Stimulated activated naive CD8-positive, alpha-beta T cell treated with anti-CD3 and anti-CD28 coated beads, Interleukin-15, Interleukin-2, amounts not matched to agents 100 U/mL and 50 U/mL, for 24 hours (primary cell): Measurements from ENCODE around the gene UCKL1.
A peak's percentile ranks its signal among the peaks of the same experiment; 100 is the strongest.
"Not testable (repeated sequence)": the region's sequence is repeated elsewhere in the genome, so short reads cannot be mapped to it uniquely, and the experiment has no call there.

Source experiments
- ATAC-seq: fragments of 150-1000 bp; cut with Tn5 transposase; one replicate; pipeline ENCODE4 v1.10.0; 2021
- DNase-seq: peaks from one replicate; pipeline ENCODE4 v3.0.0; 2021

Gene UCKL1

DNA sequence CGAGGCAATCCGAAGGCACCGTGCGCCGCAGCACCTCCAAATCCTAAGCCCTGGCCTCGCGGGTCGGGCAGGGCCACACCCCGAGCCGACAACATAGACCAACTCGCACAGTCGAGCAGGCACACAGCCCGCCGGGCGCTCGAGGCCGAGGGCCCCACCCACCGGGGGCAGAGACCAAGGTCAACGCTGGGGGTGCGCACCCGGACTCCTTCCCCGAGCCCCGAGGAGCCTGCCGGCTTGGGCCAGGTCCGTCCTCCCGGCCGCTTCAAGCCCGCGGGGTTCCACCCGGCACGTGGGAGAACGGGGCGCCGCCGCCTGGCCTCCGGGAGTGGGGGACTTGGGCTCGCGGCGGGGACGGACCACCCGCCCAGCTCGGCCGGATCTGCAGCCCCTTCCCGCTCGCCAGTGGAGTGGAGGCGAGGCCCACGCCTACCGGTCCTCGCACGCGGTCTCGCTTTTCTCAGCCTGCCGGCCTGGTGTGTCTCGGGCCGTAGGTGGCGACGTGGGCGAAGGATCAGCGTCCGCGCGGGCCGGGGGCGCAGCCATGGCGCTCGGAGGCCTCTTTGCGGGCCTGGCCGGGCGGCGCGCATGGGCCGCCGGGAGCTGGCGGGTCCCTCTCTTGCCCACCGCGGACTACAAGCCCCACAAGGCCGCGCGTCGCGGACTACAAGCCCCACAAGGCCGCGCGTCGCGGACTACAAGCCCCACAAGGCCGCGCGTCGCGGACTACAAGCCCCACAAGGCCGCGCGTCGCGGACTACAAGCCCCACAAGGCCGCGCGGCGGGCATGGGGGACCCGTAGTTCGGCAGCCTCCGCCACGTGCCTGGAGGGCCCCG is at the start of gene UCKL1:
TSS of gene UCKL1 (minus strand) at position 590 of the 837 bp plus-strand sequence. CDS start at position 546, 44 bp downstream.
- ATAC-seq (peak; percentile 83), DNase-seq (peak; percentile 90)

DNA sequence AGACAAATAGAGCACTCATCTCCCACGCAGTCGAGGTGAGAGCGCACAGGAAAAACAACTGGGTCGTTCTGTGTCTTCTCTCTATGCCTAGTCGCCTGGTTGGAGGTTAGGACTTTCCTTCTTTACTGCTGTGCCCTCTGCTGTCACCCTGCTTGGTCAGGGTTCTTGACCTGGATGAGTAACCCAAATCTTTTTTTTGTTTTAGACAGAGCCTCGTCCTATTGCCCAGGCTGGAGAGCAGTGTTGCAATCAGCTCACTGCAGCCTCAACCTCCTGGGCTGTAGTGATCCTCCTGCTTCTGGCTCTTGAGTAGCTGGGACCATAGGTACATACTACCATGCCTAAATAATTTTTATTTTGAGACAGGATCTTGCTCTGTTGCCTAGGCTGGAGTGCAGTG is 49.2 kb upstream of the UCKL1 start:
- ATAC-seq = no peak
- no peak for DNase-seq

DNA sequence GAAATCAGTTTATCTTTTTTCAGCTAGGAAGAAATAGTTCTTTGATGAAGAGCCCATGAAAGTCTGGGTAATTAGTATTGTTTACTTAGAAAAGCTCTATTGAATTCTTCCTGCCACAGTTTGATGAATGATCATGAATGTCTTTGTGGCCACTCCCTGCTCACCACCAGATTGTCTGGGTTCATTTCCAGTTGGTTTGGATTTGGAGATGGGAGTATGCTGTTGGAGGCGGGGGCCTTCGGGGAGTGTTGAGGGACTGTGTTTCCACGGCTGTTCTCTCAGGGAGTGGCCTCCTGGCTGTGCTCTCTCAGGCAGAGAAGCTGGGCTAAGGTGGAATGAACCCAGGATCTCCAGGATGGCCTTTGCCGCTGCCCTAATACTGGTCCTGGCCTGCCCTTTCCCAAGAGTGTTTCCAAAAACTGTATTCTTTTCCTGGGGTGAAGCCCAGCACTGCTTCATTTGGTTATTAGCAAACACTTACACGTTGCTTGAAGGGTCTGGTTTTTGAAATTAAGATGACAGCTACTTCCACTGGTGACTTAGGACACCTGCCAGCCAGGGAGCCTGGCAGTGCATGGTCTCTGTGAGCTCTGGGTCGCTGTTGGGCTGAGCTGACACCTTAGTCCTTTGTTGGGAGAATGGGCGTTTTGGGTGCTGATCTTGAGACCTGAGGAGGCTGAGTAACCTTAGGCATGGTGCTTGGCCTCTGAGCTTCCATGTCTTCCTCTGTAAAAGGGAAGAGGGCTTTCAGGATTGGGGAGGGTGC is 47.9 kb upstream of the UCKL1 start:
- DNase-seq = no peak
- no peak for ATAC-seq

DNA sequence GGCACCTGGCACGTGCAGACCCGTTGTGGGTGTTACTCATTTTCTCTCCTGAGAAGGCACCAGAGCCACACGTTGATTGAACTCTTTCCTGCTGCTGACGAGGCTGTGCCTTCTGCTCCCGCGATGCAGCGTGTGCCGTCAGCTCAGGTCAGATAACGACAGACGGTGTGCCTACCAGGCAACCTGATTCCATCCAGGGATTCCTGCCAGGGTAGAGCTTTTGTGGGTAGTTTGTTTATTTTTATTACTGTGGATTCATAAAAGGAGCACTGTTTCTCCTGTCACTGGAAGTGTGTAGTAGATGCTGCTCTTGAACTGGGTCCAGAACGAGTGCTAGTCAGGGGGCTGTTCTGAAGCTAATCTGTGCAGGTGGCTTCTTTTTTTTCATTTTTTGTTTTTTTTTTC is 45.4 kb upstream of the UCKL1 start:
- no peak for DNase-seq
- peak; percentile 49 for ATAC-seq

DNA sequence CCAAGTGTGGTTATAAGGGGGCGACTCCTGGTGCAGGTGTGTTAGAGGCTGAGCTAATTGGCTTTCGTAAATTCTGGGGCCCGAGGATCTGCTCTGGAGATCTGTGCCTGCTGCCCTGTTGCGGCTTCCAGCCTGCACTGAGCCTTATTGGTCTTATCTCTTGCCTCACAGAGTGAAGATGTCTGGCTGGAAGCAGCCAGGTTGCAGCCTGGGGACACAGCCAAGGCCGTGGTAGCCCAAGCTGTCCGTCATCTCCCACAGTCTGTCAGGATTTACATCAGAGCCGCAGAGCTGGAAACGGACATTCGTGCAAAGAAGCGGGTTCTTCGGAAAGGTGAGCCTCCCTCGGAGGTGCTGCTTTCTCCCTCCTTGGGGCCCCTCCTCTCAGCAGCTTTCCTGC is 44.7 kb upstream of the UCKL1 start:
- no peak for DNase-seq
- no peak for ATAC-seq

DNA sequence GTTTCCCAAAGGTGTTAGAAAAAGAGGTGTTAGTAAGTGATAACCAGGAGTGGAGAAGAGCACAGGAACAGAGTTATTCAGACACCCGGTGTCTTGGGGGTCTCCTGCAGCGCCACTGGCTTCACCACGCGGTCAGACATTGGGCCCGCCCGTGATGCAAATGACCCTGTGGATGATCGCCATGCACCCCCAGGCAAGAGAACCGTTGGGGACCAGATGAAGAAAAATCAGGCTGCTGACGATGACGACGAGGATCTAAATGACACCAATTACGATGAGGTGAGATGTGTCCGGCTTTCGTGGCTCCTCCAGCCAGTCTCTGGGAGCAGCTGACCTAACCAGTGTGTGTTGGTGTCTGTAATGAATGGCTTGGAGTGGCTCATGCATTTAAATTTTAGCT is 26.7 kb upstream of the UCKL1 start:
- no peak for DNase-seq

DNA sequence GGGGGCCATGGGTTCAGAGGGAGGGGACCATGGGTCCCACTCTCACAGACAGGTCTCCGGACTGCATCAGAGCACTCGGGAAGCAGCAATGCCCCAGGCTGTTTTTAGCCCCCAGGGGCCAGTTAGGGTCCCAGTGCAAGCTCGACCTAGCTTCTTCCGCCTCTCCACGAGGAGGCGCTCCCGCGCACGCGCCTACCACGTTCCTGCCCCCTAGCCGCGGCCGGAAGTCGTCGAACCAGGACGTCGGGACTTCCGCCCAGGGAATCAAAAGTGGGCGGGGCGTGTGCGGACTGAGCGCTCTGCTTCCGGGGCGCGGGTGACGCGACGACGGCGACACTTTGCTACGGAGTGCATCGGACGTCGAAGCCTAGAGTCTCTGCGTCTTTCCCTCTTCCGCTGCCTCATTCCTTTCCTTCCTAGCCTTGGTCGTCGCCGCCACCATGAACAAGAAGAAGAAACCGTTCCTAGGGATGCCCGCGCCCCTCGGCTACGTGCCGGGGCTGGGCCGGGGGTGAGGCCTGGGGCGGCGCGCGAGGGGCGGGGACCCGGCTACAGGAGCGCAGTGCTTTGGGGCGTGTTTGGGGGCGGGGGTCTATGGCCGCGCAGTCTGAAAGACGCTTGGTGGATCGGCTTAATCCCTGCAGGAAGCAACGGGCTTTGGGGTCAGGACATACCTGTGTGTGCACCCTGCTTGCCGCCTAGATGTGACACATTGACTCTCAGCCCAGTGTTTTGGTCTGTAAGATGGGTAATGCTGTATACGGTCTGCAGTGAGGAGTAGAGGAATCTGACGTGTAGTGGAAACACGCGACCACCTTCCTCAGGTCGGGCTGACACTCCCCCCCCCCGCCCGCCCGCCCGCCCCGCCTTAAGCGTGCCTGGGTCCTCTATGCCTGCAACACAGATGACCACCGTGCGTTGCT is 24.9 kb upstream of the UCKL1 start, which contains the start of gene PRPF6:
TSS of gene PRPF6 (plus strand) at position 327 of the 923 bp plus-strand sequence. CDS start at position 441, 114 bp downstream.
- peak; percentile 97 for DNase-seq
- ATAC-seq = peak; percentile 58

More for the DNA sequence above, 26.7 kb upstream of the UCKL1 start:
- ATAC-seq = no peak

DNA sequence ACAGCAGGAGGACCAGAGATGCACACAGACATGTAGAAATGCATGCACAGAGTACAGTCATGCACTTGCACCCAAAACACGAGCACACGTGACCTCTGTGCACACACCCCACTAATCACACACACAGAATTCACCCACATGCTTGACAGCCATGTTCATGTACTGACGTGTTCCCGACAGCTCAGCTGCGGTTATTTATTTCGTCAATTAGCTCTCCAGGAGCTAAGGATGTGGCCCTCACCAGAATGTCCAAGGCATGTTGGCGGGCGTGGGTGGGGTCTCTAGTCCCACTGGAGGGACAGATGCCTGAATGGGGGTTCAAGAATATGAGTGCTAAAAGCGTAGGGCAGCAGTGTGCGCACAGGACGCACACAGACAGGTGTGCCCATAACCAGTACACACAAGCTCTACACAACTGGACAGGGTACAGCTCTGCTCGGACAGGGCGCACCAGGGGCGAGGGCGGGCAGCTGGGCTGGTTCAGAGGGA is 24.1 kb upstream of the UCKL1 start:
- DNase-seq = peak; percentile 50
- peak; percentile 14 for ATAC-seq

DNA sequence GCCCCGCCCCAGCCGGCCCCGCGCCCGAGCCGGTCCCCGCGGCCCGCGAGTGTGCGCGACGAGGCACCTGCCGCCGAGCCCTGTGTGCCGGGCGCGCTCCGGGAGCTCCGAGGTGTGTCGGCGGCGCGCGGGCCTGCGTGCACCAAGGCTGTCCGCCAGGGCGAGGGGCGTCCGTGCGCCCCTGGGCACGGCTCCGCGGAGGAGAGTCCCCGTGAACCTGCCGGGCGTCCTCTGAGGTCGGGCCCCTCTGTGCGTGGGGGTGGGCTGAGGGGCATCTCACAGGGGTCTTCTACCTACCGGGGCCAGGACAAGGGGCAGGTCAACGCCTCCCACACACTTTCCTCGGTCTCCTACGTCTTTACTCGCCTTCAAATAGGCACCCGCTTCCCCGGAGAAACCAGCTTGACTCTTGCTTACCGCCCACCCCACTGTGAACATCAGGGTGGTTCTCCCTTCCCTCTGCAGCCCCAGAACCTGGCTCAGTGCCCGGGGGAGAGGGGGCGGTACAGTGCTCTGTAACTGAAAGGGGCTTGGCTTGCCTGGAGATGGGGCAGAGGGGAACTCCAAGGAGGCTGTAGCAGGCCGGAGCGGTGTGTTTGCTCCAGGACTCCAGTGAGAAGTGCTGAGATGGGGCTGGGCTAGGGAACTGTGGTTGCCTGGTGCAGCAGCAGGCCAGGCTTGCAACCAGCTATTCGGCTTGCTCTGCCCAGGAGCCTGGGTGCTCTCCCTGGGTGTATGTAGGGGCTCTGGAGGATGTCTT is 23.5 kb upstream of the UCKL1 start, which contains the start of gene SAMD10:
TSS of gene SAMD10 (minus strand) at position 86 of the 760 bp plus-strand sequence. CDS start 175 bp downstream, outside the sequence.
- peak; percentile 94 for DNase-seq
- peak; percentile 58 for ATAC-seq

DNA sequence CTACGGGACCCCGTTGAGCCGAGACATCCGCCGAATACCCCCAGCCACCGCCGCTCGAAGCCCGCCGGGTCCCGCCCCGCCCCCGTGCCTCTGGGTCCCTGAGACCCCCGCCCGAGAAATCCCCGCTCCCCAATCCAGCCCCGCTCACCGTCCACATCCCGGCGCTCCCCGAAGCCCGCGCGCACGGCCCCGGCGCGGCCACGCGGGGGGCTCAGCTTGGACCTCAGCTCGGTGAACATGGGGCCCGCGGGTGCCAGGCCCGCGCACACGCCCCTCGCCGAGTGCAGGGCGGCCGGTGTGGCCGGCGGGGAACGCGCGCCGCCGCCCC is 23.0 kb upstream of the UCKL1 start:
- DNase-seq (no peak), ATAC-seq (no peak)

DNA sequence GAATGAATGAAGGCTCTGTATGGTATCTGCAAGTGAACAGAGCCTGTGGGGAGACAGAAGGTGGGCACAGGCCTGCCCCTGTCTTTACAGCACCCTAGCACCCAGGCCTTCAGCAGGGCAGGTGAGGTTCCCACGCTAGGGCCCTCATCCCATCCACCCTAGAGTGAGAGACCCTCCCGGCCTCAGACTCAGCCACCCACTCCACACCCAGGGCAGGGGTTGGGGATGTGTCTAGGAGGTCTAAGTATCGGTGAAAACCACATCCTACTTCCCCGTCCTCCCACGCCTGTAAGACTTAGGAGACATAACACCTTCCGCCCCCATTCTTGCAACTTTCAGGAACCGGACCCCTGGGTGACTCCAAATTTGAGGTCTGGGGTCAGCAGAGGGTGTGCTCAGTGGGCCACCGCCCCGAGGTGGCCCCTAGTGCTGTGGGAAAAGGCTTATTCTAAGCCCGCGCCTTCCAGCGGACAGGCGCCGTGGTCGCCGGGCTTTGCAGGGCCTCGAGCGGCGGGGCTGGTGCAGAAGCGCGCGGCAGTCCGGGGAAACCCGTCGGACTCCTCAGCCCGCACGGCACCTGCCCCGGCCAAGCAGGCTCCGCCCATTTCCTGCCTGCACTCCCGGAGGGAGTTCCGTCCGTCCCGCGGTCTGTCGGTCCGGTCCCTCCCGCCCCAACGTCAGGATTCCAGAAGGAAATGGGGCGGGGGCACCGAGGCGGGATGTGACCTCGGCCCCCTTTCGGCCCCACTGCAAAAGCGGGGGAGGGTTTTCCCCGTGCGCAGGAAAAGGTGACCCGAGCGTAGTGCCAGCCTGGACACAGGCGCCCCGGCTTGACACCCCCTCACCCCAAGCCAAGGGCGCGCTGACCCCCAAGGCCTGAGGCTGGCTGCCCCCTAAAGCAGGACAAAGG is 22.4 kb upstream of the UCKL1 start:
- ATAC-seq = peak; percentile 11
- DNase-seq = peak; percentile 83

DNA sequence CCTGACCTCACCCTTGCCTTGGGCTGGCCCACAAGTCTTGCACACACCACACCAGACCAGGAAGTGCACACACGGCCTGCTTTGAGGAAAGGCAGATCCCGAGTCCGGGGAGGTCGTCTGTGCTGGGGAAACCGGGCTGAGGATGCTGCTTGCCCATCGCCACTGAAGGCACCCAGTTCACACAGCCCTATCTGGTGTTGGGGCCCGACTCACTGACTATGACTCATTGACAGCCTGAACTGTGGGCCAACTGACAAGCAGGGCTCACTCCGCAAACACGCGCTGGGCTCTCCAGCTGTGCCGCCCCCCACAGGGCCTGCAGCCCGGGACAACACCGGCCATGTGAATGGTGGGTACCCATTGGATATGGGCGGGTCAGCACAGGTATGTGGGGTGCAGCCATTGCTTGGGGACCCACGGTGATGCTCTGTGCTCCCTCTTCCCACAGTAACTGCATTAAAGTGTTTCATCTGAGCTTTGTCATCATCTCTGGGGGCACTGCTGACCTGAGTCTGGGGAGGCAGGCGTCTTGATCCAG is 21.6 kb upstream of the UCKL1 start:
- peak; percentile 70 for DNase-seq

DNA sequence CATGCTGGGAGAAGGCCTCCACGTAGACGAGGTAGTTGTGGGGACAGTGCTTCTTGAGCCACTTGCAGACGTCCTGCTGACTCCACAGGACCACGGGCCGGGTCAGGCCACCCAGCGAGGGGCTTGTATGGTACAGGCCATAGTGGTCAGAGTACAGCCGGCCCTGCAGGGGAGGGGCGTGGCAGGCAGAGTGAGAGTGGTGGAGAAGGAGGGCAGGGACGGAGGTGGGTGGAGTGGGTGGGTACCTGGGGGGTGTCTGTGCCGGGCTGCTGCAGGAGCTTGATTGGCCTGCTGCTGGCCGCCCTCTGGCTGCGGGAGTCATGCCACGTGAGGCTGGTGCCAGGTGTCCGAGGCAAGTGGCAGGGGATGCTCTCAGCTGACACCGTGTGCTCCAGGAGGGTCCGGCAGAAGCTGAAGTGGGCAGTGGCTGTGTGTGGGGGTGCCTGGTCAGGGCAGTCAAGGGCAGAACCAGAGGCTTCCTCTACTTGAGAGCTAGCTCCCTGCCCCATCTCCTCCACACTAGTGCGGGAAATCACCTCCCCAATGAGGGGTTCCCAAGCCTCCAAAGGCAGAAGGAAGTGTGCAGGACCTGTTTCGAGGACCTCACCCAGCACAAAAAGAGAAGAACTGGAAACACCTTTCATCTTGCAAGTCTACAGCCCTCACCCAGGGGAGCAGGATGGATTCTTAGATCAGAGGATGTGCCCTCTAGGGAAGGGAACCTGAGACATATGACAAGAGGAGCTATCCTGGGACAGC is 20.9 kb upstream of the UCKL1 start:
- no peak for DNase-seq
- ATAC-seq = no peak

More for the DNA sequence above, 21.6 kb upstream of the UCKL1 start:
- ATAC-seq = peak; percentile 56

DNA sequence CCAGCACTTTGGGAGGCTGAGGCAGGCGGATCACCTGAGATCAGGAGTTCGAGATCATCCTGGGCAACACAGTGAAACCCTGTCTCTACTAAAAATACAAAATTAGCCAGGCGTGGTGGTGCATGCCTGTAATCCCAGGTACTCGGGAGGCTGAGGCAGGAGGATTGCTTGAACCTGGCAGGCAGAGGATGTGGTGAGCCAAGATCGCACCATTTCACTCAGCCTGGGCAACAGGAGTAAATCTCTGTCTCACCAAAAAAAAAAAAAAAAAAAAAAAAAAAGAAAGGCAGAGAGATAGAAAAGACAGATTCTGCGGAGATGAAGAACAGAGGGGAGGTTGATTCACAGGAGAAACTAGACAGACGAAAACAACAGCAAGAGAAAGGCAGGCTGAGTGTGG is 20.3 kb upstream of the UCKL1 start:
- DNase-seq, ATAC-seq: not testable (repeated sequence)

DNA sequence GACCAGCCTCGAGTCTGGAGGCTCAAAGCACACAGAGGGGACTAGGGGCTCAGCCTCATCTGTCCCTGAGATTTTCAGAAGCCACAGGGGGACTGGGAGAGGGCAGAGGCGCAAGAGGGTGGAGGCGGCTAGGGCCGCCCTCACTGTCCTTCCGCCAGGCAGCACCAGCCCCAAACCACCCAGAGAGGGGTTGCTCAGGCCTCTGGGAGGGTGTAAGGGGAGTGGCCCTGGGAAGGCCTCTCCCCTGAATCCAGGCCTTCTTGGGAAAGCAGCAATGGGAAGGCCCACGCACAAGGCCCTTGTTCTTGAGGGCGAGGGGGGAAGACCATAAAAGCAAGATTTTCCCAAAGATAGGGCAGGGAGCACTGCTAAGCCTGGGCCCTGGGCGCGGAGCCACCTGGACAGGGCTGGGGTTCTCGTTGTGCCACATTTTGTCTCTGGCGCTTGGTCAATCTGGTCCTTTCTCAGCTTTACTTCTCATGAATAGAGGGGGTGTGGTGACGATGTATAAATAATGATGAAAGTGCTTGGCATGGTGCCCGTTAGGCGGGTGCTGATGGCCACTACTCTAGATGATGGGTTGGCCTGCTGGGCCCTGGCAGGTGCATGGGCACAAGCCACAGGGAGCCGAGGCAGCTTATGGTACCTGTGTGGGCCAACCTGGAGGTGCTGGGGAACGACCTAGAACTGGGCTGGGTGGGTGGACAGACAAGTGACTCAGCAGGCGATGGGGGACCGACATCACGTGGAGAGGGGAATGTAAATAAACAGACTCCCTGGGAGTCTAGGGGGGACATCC is 18.4 kb upstream of the UCKL1 start:
- ATAC-seq = no peak
- DNase-seq = no peak

DNA sequence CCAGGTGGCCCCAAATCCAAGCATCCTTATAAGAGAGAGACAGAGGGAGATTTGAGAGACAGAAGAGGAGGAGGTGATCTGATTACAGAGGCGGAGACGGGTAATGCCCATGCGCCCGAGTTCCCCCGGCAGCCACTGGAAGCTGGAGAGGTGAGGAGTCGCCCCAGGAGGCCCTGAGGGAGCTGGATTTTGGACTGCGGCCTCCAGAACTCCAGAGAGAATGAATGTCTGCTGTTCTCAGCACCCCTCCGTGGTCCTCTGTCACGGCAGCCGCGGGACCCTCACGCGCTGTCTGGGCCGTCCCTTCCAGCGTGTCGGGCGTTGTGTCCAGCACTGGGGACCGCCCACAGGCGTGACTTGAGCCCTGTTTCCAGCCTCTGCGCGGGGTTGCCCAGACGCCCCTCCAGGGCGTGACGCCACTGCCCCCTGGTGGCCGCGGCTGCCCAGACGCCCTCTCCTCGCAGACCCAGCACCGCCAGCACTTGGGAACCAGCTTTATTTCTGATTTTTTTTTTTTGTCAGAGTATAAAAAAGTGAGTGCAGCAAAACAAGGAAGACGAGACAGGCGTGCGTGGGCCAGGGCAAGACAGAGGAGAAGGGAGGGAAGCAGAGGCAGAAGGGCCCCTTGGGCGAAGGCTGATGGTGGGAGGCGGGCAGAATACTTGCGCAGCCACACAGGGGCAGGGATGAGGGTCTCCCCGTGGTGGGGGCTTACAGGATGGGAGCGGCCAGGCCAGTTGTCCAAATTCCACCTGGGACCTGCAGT is 17.6 kb upstream of the UCKL1 start:
- peak; percentile 90 for DNase-seq
- peak; percentile 44 for ATAC-seq

DNA sequence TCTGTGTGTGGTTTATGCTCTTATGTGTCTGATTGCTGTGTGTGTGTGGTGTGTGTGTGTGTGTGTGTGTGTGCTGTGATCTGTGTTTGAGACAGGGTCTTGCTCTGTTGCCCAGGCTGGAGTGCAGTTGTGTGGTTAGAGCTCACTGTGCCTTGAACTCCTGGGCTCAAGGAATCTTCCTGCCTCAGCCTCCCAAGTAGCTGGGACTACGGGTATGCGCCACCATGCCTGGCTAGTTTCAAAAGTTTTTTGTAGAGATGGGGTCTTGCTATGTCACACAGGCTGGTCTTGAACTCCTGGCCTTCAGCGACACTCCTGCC is 16.9 kb upstream of the UCKL1 start:
- no peak for DNase-seq
- ATAC-seq = no peak
